CD14-positive monocyte (primary cell): ENCODE data around the gene NACA2. TPM values are rescaled to one million over a fixed set of nuclear protein-coding genes. Genes with fewer than 3 reads are reported as not detected.

Experiments used
- DNase-seq, 3 donors: peaks; one replicate each; pipeline ENCODE4 v3.0.0-alpha.2; 2011 to 2022
- H2AFZ ChIP-seq: 2 replicates; pipeline ENCODE4 v1.6.0; 2012; ENCODE audit warnings: mild to moderate bottlenecking, low read depth, low read length, inconsistent platforms; ENCODE audit not compliant: insufficient read depth, poor library complexity, severe bottlenecking
- H3K27ac ChIP-seq, 2 donors: 1 replicate in 1 of 2; 2 replicates in 1 of 2; pipeline ENCODE4 v1.5.1; 2012 to 2013; ENCODE audit warnings: low read length in 2 of 2, control low read depth in 1 of 2, inconsistent platforms in 1 of 2, low read depth in 1 of 2, mild to moderate bottlenecking in 1 of 2
- H3K27me3 ChIP-seq, 2 donors: one replicate each; pipeline versions ENCODE4 v1.6.0 to v1.6.1; 2011 to 2013; ENCODE audit warnings: low read length in 2 of 2; ENCODE audit not compliant: control insufficient read depth in 2 of 2, insufficient read depth in 2 of 2
- H3K36me3 ChIP-seq, 2 donors: replicated peaks in 1 of 2; 1 replicate in 1 of 2; 2 replicates in 1 of 2; pipeline versions ENCODE4 v1.5.1 to v1.6.1; 2012 to 2013; ENCODE audit warnings: low read length in 2 of 2, control low read depth in 1 of 2, inconsistent platforms in 1 of 2, mild to moderate bottlenecking in 1 of 2; ENCODE audit not compliant: insufficient read depth in 2 of 2, control insufficient read depth in 1 of 2
- H3K4me1 ChIP-seq, 2 donors: 1 replicate in 1 of 2; 2 replicates in 1 of 2; pipeline versions ENCODE4 v1.5.1 to v1.6.1; 2012 to 2013; ENCODE audit warnings: low read length in 2 of 2, control low read depth in 1 of 2, inconsistent platforms in 1 of 2, mild to moderate bottlenecking in 1 of 2, moderate library complexity in 1 of 2; ENCODE audit not compliant: insufficient read depth in 2 of 2, control insufficient read depth in 1 of 2
- H3K4me2 ChIP-seq: replicated peaks from 2 replicates; pipeline ENCODE3; 2012; ENCODE audit warnings: low read length, moderate library complexity, mild to moderate bottlenecking; ENCODE audit not compliant: poor library complexity, severe bottlenecking; ENCODE audit errors: extremely low read depth
- H3K4me3 ChIP-seq, 3 experiments: fragments of 200-600 bp in 1 of 3; sonication (generic) in 1 of 3; replicated peaks in 1 of 3; 1 replicate in 2 of 3; 2 replicates in 1 of 3; pipeline ENCODE4 v1.5.1; 2011 to 2013; ENCODE audit warnings: low read length in 3 of 3, mild to moderate bottlenecking in 3 of 3, control low read depth in 2 of 3, low read depth in 2 of 3, inconsistent platforms in 1 of 3, moderate library complexity in 1 of 3
- H3K79me2 ChIP-seq: 2 replicates; pipeline ENCODE4 v1.6.0; 2012; ENCODE audit warnings: mild to moderate bottlenecking, control low read depth, inconsistent platforms, low read length, moderate library complexity; ENCODE audit not compliant: insufficient read depth
- H3K9ac ChIP-seq: 2 replicates; pipeline ENCODE4 v1.6.0; 2017; ENCODE audit warnings: low read length, mild to moderate bottlenecking; ENCODE audit not compliant: insufficient read depth, poor library complexity, severe bottlenecking
- H3K9me3 ChIP-seq, 2 donors: replicated peaks in 1 of 2; 1 replicate in 1 of 2; 2 replicates in 1 of 2; pipeline versions ENCODE4 v1.5.1 to v1.6.1; 2012 to 2013; ENCODE audit warnings: low read length in 2 of 2, control low read depth in 1 of 2; ENCODE audit not compliant: control insufficient read depth in 1 of 2, insufficient read depth in 1 of 2
- H4K20me1 ChIP-seq: 2 replicates; pipeline ENCODE4 v1.6.0; 2012; ENCODE audit warnings: mild to moderate bottlenecking, low read length, control low read depth, moderate library complexity; ENCODE audit not compliant: insufficient read depth
- H3K27ac Mint-ChIP-seq, 7 donors: one replicate each; pipeline ENCODE4 v1.8.0; 2020; ENCODE audit warnings: mild to moderate bottlenecking in 7 of 7, mixed read lengths in 7 of 7, moderate library complexity in 6 of 7, inconsistent platforms in 2 of 7
- H3K27me3 Mint-ChIP-seq, 3 donors: one replicate each; pipeline ENCODE4 v1.8.0; 2021 to 2022; ENCODE audit warnings: low read depth in 3 of 3, mild to moderate bottlenecking in 3 of 3, mixed read lengths in 3 of 3, moderate library complexity in 3 of 3, inconsistent platforms in 1 of 3
- H3K36me3 Mint-ChIP-seq, 2 donors: one replicate each; pipeline ENCODE4 v1.8.0; 2020; ENCODE audit warnings: mixed read lengths in 2 of 2, inconsistent platforms in 1 of 2, mild to moderate bottlenecking in 1 of 2
- H3K4me1 Mint-ChIP-seq: one replicate; pipeline ENCODE4 v1.8.0; 2020; ENCODE audit warnings: mild to moderate bottlenecking, mixed read lengths
- H3K4me3 Mint-ChIP-seq, 2 donors: one replicate each; pipeline ENCODE4 v1.8.0; 2020; ENCODE audit warnings: mild to moderate bottlenecking in 2 of 2, mixed read lengths in 2 of 2, moderate library complexity in 1 of 2
- H3K9me3 Mint-ChIP-seq, 7 donors: one replicate each; pipeline ENCODE4 v1.8.0; 2020 to 2022; ENCODE audit warnings: mixed read lengths in 7 of 7, mild to moderate bottlenecking in 6 of 7, moderate library complexity in 6 of 7, inconsistent platforms in 2 of 7
- WGBS: methylation state at CpG from one replicate; pipeline ENCODE4 v1.1.5; 2013; ENCODE audit warnings: missing lambda C conversion rate; ENCODE audit not compliant: insufficient coverage; 5-methylcytosine and 5-hydroxymethylcytosine counted together
- intact Hi-C, 2 donors: fragments of 100-400 bp; cut with micrococcal nuclease; formaldehyde crosslinking; loops; one replicate each; pipeline versions ENCODE4 v1.15.0 to v1.15.1; 2023
- polyA plus RNA-seq, 3 donors: library from polyadenylated mRNA; depleted of rRNA in 1 of 3; unstranded in 2 of 3; stranded (reverse) in 1 of 3; fragments of 300-500 nt in 2 of 3; fragments of >200 nt in 1 of 3; fragmentation: Illumina TruSeq in 2 of 3; gene quantifications; 1 replicate in 2 of 3; 2 replicates in 1 of 3; pipeline ENCODE4 v1.2.3, GENCODE V29; 2012 to 2021
- TF ChIP-seq, protein P1 (sequence below): fragments of 200-600 bp; IDR thresholded peaks from one replicate; pipeline ENCODE4 v1.8.0; 2022; ENCODE audit warnings: antibody characterized with exemption, mild to moderate bottlenecking

The NACA2 gene
- polyA plus RNA-seq, 3 donors: not detected

GRCh38 chr17:61627658-61628057 lies 36.6 kb upstream of the NACA2 start:
- H2AFZ ChIP-seq: no peak overlapping the region
- no peak overlapping the region for H3K27ac Mint-ChIP-seq
- WGBS: no CpG with 5 or more reads among the region's 2 CpGs
- H3K9ac ChIP-seq: no peak overlapping the region
- intact Hi-C loops: no loop called here
- no peaks in the 10 kb centered on the region for H4K20me1 ChIP-seq
- H3K79me2 ChIP-seq: no peaks in the 10 kb centered on the region
- no peak overlapping the region for H3K27ac ChIP-seq
- no peaks in the 10 kb centered on the region for H3K36me3 ChIP-seq
- TF ChIP-seq, protein P1, sequence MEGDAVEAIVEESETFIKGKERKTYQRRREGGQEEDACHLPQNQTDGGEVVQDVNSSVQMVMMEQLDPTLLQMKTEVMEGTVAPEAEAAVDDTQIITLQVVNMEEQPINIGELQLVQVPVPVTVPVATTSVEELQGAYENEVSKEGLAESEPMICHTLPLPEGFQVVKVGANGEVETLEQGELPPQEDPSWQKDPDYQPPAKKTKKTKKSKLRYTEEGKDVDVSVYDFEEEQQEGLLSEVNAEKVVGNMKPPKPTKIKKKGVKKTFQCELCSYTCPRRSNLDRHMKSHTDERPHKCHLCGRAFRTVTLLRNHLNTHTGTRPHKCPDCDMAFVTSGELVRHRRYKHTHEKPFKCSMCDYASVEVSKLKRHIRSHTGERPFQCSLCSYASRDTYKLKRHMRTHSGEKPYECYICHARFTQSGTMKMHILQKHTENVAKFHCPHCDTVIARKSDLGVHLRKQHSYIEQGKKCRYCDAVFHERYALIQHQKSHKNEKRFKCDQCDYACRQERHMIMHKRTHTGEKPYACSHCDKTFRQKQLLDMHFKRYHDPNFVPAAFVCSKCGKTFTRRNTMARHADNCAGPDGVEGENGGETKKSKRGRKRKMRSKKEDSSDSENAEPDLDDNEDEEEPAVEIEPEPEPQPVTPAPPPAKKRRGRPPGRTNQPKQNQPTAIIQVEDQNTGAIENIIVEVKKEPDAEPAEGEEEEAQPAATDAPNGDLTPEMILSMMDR: no peak
- no peak overlapping the region for H3K4me2 ChIP-seq
- H3K4me1 ChIP-seq: no peaks in the 10 kb centered on the region
- H3K36me3 Mint-ChIP-seq: no peaks in the 10 kb centered on the region
- no peaks in the 10 kb centered on the region for H3K4me1 Mint-ChIP-seq
- no peak overlapping the region for H3K4me3 ChIP-seq
- peaks cover 3 to 9% (median 8%) of the 10 kb centered on the region in 3 donors for H3K27me3 Mint-ChIP-seq
- no peak overlapping the region for H3K4me3 Mint-ChIP-seq
- peaks cover 0 to 2% (median 0%) of the 10 kb centered on the region in 7 donors for H3K9me3 Mint-ChIP-seq
- DNase-seq: no peak
- H3K27me3 ChIP-seq: no peaks in the 10 kb centered on the region
- H3K9me3 ChIP-seq: no peaks in the 10 kb centered on the region

GRCh38 chr17:61627125-61627524 lies 36.1 kb upstream of the NACA2 start:
- H3K9me3 ChIP-seq: no peaks in the 10 kb centered on the region
- Mint-ChIP-seq H3K4me3 (no peak overlapping the region), H3K27ac (no peak overlapping the region), H3K9me3 (peaks cover 0 to 5% (median 0%) of the 10 kb centered on the region in 7 donors), H3K4me1 (no peaks in the 10 kb centered on the region), H3K36me3 (no peaks in the 10 kb centered on the region), H3K27me3 (peaks cover 3 to 10% (median 8%) of the 10 kb centered on the region in 3 donors)
- H3K79me2 ChIP-seq: no peaks in the 10 kb centered on the region
- H3K9ac ChIP-seq: no peak overlapping the region
- no peak overlapping the region for H2AFZ ChIP-seq
- H3K36me3 ChIP-seq: no peaks in the 10 kb centered on the region
- no peaks in the 10 kb centered on the region for H4K20me1 ChIP-seq
- H3K4me2 ChIP-seq: no peak overlapping the region
- intact Hi-C loops: no loop called here
- DNase-seq: no peak
- H3K4me3 ChIP-seq: no peak overlapping the region
- TF ChIP-seq, protein P1: no peak
- no peak overlapping the region for H3K27ac ChIP-seq
- no peaks in the 10 kb centered on the region for H3K4me1 ChIP-seq
- H3K27me3 ChIP-seq: no peaks in the 10 kb centered on the region
